IgD-negative memory B cell (primary cell): Measurements from ENCODE around the gene ZCCHC7. TPM values are rescaled to one million over a fixed set of nuclear protein-coding genes. Genes with fewer than 3 reads are reported as not detected.
"Not testable (repeated sequence)": the region's sequence is repeated elsewhere in the genome, so short reads cannot be mapped to it uniquely, and the experiment has no call there.

Experiments used
- H3K27ac Mint-ChIP-seq, 3 donors: one replicate each; pipeline ENCODE4 v1.8.0; 2020 to 2022; ENCODE audit warnings: mild to moderate bottlenecking in 3 of 3, mixed read lengths in 3 of 3, moderate library complexity in 1 of 3
- H3K27me3 Mint-ChIP-seq: one replicate; pipeline ENCODE4 v1.8.0; 2021; ENCODE audit warnings: mixed read lengths
- H3K36me3 Mint-ChIP-seq: one replicate; pipeline ENCODE4 v1.8.0; 2020; ENCODE audit warnings: mild to moderate bottlenecking, mixed read lengths
- H3K4me1 Mint-ChIP-seq, 3 donors: one replicate each; pipeline ENCODE4 v1.8.0; 2020 to 2022; ENCODE audit warnings: mixed read lengths in 3 of 3, mild to moderate bottlenecking in 1 of 3
- H3K4me3 Mint-ChIP-seq, 4 donors: one replicate each; pipeline ENCODE4 v1.8.0; 2020 to 2022; ENCODE audit warnings: mild to moderate bottlenecking in 4 of 4, mixed read lengths in 4 of 4, moderate library complexity in 3 of 4
- H3K9me3 Mint-ChIP-seq, 3 donors: one replicate each; pipeline ENCODE4 v1.8.0; 2020 to 2021; ENCODE audit warnings: mixed read lengths in 3 of 3, mild to moderate bottlenecking in 1 of 3
- polyA plus RNA-seq: library from polyadenylated mRNA; unstranded; fragments of 300-500 nt; fragmentation: Illumina TruSeq; gene quantifications from one replicate; pipeline ENCODE4 v1.2.3, GENCODE V29; 2021

ZCCHC7 gene
- polyA plus RNA-seq, 1 donor from 2014 or later, result 76.8 TPM

- Mint-ChIP-seq H3K4me1 (peaks cover 11 to 42% (median 34%) of the 10 kb centered on the region in 3 donors), H3K9me3 (no peaks in the 10 kb centered on the region), H3K4me3 (peak overlapping the region in 3 of 4 donors; percentile 47 to 87 (median 65)), H3K36me3 (no peaks in the 10 kb centered on the region), H3K27ac (no peak overlapping the region), H3K27me3 (no peaks in the 10 kb centered on the region)
These were observed 26.0 kb downstream of the ZCCHC7 start for GRCh38 chr9:37146410-37146809.

- Mint-ChIP-seq H3K4me1 (peaks cover 14 to 37% (median 29%) of the 10 kb centered on the region in 3 donors), H3K36me3 (peaks cover 2% of the 10 kb centered on the region), H3K4me3 (peak overlapping the region in 1 of 4 donors; percentile 18), H3K9me3 (no peaks in the 10 kb centered on the region), H3K27ac (peak overlapping the region in 1 of 3 donors; percentile 12), H3K27me3 (no peaks in the 10 kb centered on the region)
These were observed 27.8 kb downstream of the ZCCHC7 start for GRCh38 chr9:37148181-37148580.

DNA sequence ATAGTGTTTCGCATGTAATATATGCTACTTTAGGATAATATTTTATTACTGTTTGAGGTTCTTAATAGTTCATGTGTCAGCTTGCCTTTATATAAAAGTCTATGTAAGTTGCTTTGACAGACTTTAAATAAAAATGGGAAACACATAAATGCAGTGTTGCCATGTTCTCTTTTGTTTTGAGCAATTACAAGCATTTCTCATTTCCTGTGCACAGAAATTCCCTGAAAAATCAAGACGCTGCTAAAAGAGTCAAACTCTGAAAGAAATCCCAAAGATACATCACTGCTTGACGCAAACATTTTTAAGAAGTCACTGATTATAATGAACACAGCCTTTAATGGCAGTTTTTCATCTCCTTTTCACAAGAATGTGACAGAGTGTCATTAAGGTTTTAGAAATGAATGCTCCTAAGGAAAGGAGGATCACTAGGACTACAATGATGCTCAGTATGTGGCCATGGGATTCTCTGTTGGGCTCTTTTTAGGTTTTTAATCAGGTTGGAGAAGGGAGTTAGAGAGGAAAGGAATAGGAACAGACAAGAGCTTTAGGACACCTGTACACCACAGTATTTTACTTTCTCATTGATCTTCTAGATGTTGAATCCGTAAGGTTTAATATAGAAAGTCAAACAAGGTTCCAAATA is 29.4 kb downstream of the ZCCHC7 start:
- Mint-ChIP-seq H3K4me3 (no peak overlapping the region), H3K27me3 (no peaks in the 10 kb centered on the region), H3K9me3 (no peaks in the 10 kb centered on the region), H3K4me1 (peaks cover 13 to 34% (median 27%) of the 10 kb centered on the region in 3 donors), H3K36me3 (peaks cover 5% of the 10 kb centered on the region), H3K27ac (no peak overlapping the region)

DNA sequence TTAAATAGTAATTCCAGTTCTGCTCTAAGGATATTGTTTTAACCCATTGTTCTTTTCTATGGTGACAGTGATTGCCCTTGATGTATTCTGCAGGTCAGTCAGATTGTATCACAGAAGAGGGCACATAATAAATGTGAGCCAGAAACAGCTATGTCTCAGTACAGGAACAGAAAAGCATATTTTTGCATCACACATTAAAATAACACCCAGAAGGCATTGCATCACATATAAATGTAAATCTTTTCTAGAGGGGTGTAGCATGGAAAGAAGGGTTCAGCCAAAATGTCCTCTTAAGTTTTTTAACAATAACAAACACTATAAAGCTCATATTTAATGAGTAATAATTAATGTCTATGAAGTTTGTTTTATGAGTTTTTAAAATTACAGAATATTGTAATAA is 30.0 kb downstream of the ZCCHC7 start:
- H3K27ac Mint-ChIP-seq, result peak overlapping the region in 1 of 3 donors; percentile 41
- H3K36me3 Mint-ChIP-seq, result peaks cover 6% of the 10 kb centered on the region
- H3K4me1 Mint-ChIP-seq, result peaks cover 11 to 32% (median 26%) of the 10 kb centered on the region in 3 donors
- no peak overlapping the region for H3K4me3 Mint-ChIP-seq
- H3K27me3 Mint-ChIP-seq, result no peaks in the 10 kb centered on the region
- no peaks in the 10 kb centered on the region for H3K9me3 Mint-ChIP-seq

- H3K4me3 Mint-ChIP-seq, result no peak overlapping the region
- H3K36me3 Mint-ChIP-seq, result peaks cover 6% of the 10 kb centered on the region
- peaks cover 5 to 30% (median 21%) of the 10 kb centered on the region in 3 donors for H3K4me1 Mint-ChIP-seq
- H3K27me3 Mint-ChIP-seq, result no peaks in the 10 kb centered on the region
- no peaks in the 10 kb centered on the region for H3K9me3 Mint-ChIP-seq
- H3K27ac Mint-ChIP-seq, result no peak overlapping the region
These were observed 31.4 kb downstream of the ZCCHC7 start for GRCh38 chr9:37151812-37152211.

DNA sequence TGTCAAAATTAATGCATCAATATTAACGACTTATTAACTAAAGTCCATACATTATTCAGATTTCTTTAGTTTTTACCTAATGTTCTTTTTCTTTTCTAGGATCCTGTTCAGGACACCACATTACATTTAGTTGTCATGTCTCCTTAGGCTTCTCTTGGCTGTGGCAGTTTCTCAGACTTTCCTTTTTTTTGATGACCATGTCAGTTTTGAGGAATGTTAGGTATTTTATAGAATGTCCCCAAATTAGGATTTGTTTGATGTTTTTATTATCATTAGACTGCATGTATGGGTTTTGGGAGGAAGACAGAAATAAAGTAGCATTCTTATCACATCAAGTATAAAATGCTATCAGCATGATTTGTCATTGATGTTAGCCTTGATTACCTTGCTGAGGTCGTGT is 32.0 kb downstream of the ZCCHC7 start:
- no peaks in the 10 kb centered on the region for H3K9me3 Mint-ChIP-seq
- peaks cover 6% of the 10 kb centered on the region for H3K36me3 Mint-ChIP-seq
- peaks cover 10 to 30% (median 20%) of the 10 kb centered on the region in 3 donors for H3K4me1 Mint-ChIP-seq
- H3K27ac Mint-ChIP-seq, result no peak overlapping the region
- H3K4me3 Mint-ChIP-seq, result no peak overlapping the region
- H3K27me3 Mint-ChIP-seq, result no peaks in the 10 kb centered on the region

GRCh38 chr9:37155601-37156000 is 35.2 kb downstream of the ZCCHC7 start:
- Mint-ChIP-seq H3K9me3 (no peaks in the 10 kb centered on the region), H3K4me3 (peak overlapping the region in 1 of 4 donors; percentile 32), H3K4me1 (peaks cover 18 to 23% (median 21%) of the 10 kb centered on the region in 3 donors), H3K27ac (no peak overlapping the region), H3K27me3 (no peaks in the 10 kb centered on the region), H3K36me3 (peaks cover 11% of the 10 kb centered on the region)

- H3K36me3 Mint-ChIP-seq, result peaks cover 11% of the 10 kb centered on the region
- H3K9me3 Mint-ChIP-seq, result no peaks in the 10 kb centered on the region
- H3K4me1 Mint-ChIP-seq, result peaks cover 18 to 23% (median 21%) of the 10 kb centered on the region in 3 donors
These were observed 35.8 kb downstream of the ZCCHC7 start for GRCh38 chr9:37156205-37156604.

GRCh38 chr9:37156781-37157356 is 36.5 kb downstream of the ZCCHC7 start:
- no peaks in the 10 kb centered on the region for H3K9me3 Mint-ChIP-seq
- peaks cover 21 to 26% (median 22%) of the 10 kb centered on the region in 3 donors for H3K4me1 Mint-ChIP-seq
- no peaks in the 10 kb centered on the region for H3K27me3 Mint-ChIP-seq
- no peak overlapping the region for H3K27ac Mint-ChIP-seq
- H3K36me3 Mint-ChIP-seq, result peaks cover 15% of the 10 kb centered on the region
- H3K4me3 Mint-ChIP-seq, result peak overlapping the region in 1 of 4 donors; percentile 5

More at GRCh38 chr9:37156205-37156604, 35.8 kb downstream of the ZCCHC7 start:
- no peak overlapping the region for H3K27ac Mint-ChIP-seq
- H3K27me3 Mint-ChIP-seq, result no peaks in the 10 kb centered on the region
- H3K4me3 Mint-ChIP-seq, result no peak overlapping the region

GRCh38 chr9:37157726-37158377 is 37.5 kb downstream of the ZCCHC7 start:
- Mint-ChIP-seq H3K36me3 (peaks cover 13% of the 10 kb centered on the region), H3K4me1 (peaks cover 25 to 27% (median 26%) of the 10 kb centered on the region in 3 donors), H3K27ac (no peak overlapping the region), H3K4me3 (no peak overlapping the region), H3K27me3 (no peaks in the 10 kb centered on the region), H3K9me3 (no peaks in the 10 kb centered on the region)

DNA sequence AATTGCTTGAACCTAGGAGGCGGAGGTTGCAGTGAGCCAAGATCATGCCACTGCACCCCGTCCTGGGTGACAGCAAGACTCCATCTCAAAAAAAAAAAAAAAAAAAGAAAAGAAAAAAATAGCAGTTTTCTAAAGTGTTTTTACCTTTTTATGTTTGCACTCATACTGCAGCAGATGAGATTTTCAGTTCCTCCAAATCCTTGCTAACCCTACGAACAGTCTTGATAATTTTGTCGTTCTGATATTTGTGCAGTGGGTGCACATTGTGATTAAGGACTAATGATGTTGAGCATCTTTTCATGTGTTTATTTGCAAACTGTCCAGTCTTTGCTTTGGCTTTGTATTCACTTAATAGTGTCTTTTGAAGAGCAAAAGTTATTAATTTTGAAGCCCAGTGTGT is 42.9 kb downstream of the ZCCHC7 start:
- Mint-ChIP-seq H3K4me3 (peak overlapping the region in 2 of 4 donors; percentile 59 to 69), H3K9me3 (no peaks in the 10 kb centered on the region), H3K36me3 (peaks cover 14% of the 10 kb centered on the region), H3K27me3 (no peaks in the 10 kb centered on the region), H3K27ac (no peak overlapping the region), H3K4me1 (peaks cover 28 to 45% (median 44%) of the 10 kb centered on the region in 3 donors)

DNA sequence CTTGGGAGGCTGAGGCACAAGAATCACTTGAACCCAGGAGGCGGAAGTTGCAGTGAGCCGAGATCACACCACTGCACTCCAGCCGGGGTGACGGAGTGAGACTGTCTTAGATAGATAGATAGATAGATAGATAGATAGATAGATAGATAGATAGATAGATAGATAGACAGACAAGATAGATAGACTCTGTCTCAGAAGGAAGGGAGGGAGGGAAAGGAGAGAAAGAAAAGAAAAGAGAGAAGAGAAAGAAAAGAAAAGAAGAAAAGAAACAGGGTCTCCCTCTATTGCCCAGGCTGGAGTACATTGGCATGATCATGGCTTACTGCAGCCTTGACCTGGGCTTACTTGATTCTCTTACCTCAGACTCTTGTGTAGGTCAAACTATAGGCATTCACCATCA is 44.0 kb downstream of the ZCCHC7 start:
- H3K9me3 Mint-ChIP-seq, H3K4me3 Mint-ChIP-seq, H3K27ac Mint-ChIP-seq, H3K27me3 Mint-ChIP-seq: not testable (repeated sequence)
- peaks cover 28 to 49% (median 43%) of the 10 kb centered on the region in 3 donors for H3K4me1 Mint-ChIP-seq
- peaks cover 14% of the 10 kb centered on the region for H3K36me3 Mint-ChIP-seq

- peaks cover 13% of the 10 kb centered on the region for H3K36me3 Mint-ChIP-seq
- H3K9me3 Mint-ChIP-seq, result no peaks in the 10 kb centered on the region
- H3K27ac Mint-ChIP-seq, result no peak overlapping the region
- no peak overlapping the region for H3K4me3 Mint-ChIP-seq
- no peaks in the 10 kb centered on the region for H3K27me3 Mint-ChIP-seq
- peaks cover 26 to 49% (median 45%) of the 10 kb centered on the region in 3 donors for H3K4me1 Mint-ChIP-seq
These were observed 45.3 kb downstream of the ZCCHC7 start for GRCh38 chr9:37165644-37166043.

DNA sequence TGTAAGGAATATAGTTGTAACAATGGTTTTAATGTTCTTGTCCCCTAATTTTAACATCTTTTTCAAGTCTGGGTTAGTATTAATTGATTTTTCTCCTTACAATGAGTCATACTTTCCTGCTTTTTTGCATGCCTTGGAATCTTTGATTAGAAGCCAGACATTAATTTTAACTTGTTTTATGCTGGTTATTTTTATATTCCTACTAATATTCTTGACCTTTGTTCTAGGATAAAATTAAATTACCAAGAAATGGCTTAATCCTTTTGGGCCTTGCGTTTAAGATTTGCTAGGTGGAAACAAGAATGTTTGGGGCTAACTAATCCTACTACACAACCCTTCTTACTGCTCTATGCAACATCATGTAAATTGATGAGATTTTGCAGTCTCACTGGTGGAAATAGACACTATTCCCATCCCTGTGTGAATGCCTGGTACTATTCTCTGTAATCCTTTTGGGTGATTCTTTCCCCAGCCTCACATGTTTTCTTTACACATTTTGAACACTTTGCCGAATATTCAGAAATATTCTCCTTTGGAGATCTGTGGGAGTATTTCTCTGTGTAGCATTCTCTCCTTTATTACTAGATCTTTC is 47.2 kb downstream of the ZCCHC7 start:
- Mint-ChIP-seq H3K4me1 (peaks cover 23 to 57% (median 40%) of the 10 kb centered on the region in 3 donors), H3K9me3 (no peaks in the 10 kb centered on the region)

GRCh38 chr9:37172557-37172956 is 52.2 kb downstream of the ZCCHC7 start:
- peak overlapping the region in 1 of 3 donors; percentile 72 for H3K27ac Mint-ChIP-seq

More for the DNA sequence above, 47.2 kb downstream of the ZCCHC7 start:
- Mint-ChIP-seq H3K27me3 (no peaks in the 10 kb centered on the region), H3K27ac (peak overlapping the region in 1 of 3 donors; percentile 52), H3K36me3 (peaks cover 15% of the 10 kb centered on the region), H3K4me3 (no peak overlapping the region)

More at GRCh38 chr9:37172557-37172956, 52.2 kb downstream of the ZCCHC7 start:
- Mint-ChIP-seq H3K4me3 (no peak overlapping the region), H3K4me1 (peaks cover 9 to 27% (median 11%) of the 10 kb centered on the region in 3 donors), H3K27me3 (no peaks in the 10 kb centered on the region), H3K36me3 (peaks cover 17% of the 10 kb centered on the region), H3K9me3 (no peaks in the 10 kb centered on the region)
